KG1 (cell line): ENCODE measurements around the gene KATNB1.
A peak's percentile ranks its signal among the peaks of the same experiment; 100 is the strongest.
"Not testable (repeated sequence)": the region's sequence is repeated elsewhere in the genome, so short reads cannot be mapped to it uniquely, and the experiment has no call there.

Experiments
- DNase-seq: peaks from one replicate; lab custom pipeline; 2025; lab: John Stamatoyannopoulos, UW

KATNB1 gene

GRCh38 chr16:57725976-57726375, 9.6 kb upstream of the KATNB1 start:
- no peak for DNase-seq

GRCh38 chr16:57726433-57726947, 9.1 kb upstream of the KATNB1 start:
- DNase-seq = no peak

GRCh38 chr16:57727610-57728009, 8.0 kb upstream of the KATNB1 start:
- DNase-seq = no peak

GRCh38 chr16:57728336-57729181, 7.0 kb upstream of the KATNB1 start:
- no peak for DNase-seq

GRCh38 chr16:57729182-57729484, 6.4 kb upstream of the KATNB1 start:
- DNase-seq = no peak

GRCh38 chr16:57729852-57730251, 5.7 kb upstream of the KATNB1 start:
- not testable (repeated sequence) for DNase-seq

- no peak for DNase-seq
Measured at GRCh38 chr16:57730771-57731730, 4.5 kb upstream of the KATNB1 start.

- no peak for DNase-seq
Measured at GRCh38 chr16:57732037-57732436, 3.5 kb upstream of the KATNB1 start.

- DNase-seq = no peak
Measured at GRCh38 chr16:57732714-57733113, 2.9 kb upstream of the KATNB1 start.

GRCh38 chr16:57734308-57734924, 1.2 kb upstream of the KATNB1 start:
- DNase-seq = no peak

GRCh38 chr16:57734925-57735754, 430 bp upstream of the KATNB1 start:
- peak; percentile 99 for DNase-seq

GRCh38 chr16:57736419-57737351, 1.1 kb downstream of the KATNB1 start:
- no peak for DNase-seq

- no peak for DNase-seq
Measured at GRCh38 chr16:57738844-57739243, 3.3 kb downstream of the KATNB1 start.

- no peak for DNase-seq
Measured at GRCh38 chr16:57739756-57740422, 4.3 kb downstream of the KATNB1 start.

- DNase-seq = no peak
Measured at GRCh38 chr16:57740423-57741071, 5.0 kb downstream of the KATNB1 start.

- DNase-seq = no peak
Measured at GRCh38 chr16:57741660-57742191, 6.2 kb downstream of the KATNB1 start.

GRCh38 chr16:57742543-57742942, 7.0 kb downstream of the KATNB1 start:
- no peak for DNase-seq

- DNase-seq = no peak
Measured at GRCh38 chr16:57743458-57743857, 7.9 kb downstream of the KATNB1 start.
